Measurements from ENCODE around the gene COX7A1.

Gene COX7A1

GRCh38 chr19:36106991-36107390 lies 45.3 kb downstream of the COX7A1 start:
- TF ChIP-seq TAF1 (IDR thresholded peaks at IDR 0.05; ENCODE audit: borderline replicate concordance, insufficient read depth, low read length), result no peak
- no peak for TF ChIP-seq SIN3A (IDR thresholded peaks at IDR 0.05; ENCODE audit: borderline replicate concordance, insufficient read depth, low read length)
- TF ChIP-seq POLR2AphosphoS5 (IDR thresholded peaks at IDR 0.05; ENCODE audit: low read depth, low read length), result no peak
- TF ChIP-seq FOXP2 (optimal IDR thresholded peaks at IDR 0.05; ENCODE audit: borderline replicate concordance, extremely low read depth, extremely low read length, insufficient read depth), result no peak
- TF ChIP-seq REST (IDR thresholded peaks at IDR 0.05; ENCODE audit: insufficient read depth in 1 of 2, low read depth in 2 of 2, low read length in 2 of 2), result no peak

DNA sequence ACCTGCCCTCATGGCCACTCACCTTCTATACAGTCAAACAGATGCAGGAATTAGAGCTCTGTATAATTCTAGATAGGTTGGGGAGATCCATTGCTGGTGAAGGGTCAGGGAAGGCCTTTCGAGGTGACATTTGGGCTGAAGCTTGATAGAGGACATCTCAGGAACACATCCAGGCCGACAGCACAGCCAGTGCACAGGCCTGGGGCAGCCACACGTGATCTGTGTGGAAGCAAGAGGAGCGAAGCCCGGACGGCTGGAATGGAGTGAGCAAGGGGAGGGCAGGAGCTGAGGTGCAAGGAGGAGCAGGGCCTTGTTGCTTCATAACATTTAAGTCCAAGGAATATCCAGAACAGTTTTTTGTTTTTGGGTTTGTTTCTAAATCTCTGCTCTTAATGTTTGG lies 45.8 kb downstream of the COX7A1 start:
- TF ChIP-seq TAF1 (IDR thresholded peaks at IDR 0.05; ENCODE audit: borderline replicate concordance, insufficient read depth, low read length) (no peak), REST (IDR thresholded peaks at IDR 0.05; ENCODE audit: insufficient read depth in 1 of 2, low read depth in 2 of 2, low read length in 2 of 2) (no peak), FOXP2 (optimal IDR thresholded peaks at IDR 0.05; ENCODE audit: borderline replicate concordance, extremely low read depth, extremely low read length, insufficient read depth) (no peak), SIN3A (IDR thresholded peaks at IDR 0.05; ENCODE audit: borderline replicate concordance, insufficient read depth, low read length) (no peak), POLR2AphosphoS5 (IDR thresholded peaks at IDR 0.05; ENCODE audit: low read depth, low read length) (no peak)

DNA sequence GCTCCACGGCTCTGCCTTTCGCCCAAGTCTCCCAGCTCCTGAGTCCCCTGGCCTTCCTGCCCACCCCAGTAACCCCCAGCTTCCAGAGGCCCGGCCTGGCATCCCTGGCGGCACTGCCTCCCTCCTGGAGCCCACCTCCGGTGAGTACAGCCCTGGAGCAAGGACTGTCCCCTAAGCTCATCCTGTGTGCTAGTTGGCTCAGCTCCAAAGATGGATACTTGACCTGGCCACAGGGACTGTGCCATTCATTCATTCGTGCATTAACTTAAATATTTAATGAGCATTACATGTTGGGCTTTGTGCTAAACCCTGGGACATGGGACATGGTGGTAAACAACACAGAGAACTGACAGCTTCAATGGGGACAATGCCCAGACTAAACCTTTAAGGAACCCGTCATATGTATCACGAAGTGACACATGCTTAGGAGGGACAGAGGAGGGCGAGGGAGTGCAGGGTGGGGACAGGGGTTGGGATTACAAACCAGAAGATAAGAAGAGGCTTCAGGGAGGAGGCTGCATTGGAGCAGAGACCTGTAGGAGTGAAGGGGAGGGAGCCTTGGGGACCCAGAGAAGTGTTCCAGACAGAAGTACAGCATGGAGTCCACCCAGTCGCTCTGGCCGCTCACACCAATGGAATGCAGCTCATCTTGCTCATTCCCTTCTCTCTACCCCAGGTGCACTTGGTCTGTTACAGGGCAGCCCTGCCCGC lies 48.2 kb downstream of the COX7A1 start:
- TF ChIP-seq FOXP2 (optimal IDR thresholded peaks at IDR 0.05; ENCODE audit: borderline replicate concordance, extremely low read depth, extremely low read length, insufficient read depth) (no peak), SIN3A (IDR thresholded peaks at IDR 0.05; ENCODE audit: borderline replicate concordance, insufficient read depth, low read length) (no peak), TAF1 (IDR thresholded peaks at IDR 0.05; ENCODE audit: borderline replicate concordance, insufficient read depth, low read length) (no peak), REST (IDR thresholded peaks at IDR 0.05; ENCODE audit: insufficient read depth in 1 of 2, low read depth in 2 of 2, low read length in 2 of 2) (no peak), POLR2AphosphoS5 (IDR thresholded peaks at IDR 0.05; ENCODE audit: low read depth, low read length) (no peak)

GRCh38 chr19:36103040-36103626 lies 49.1 kb downstream of the COX7A1 start:
- TF ChIP-seq FOXP2 (optimal IDR thresholded peaks at IDR 0.05; ENCODE audit: borderline replicate concordance, extremely low read depth, extremely low read length, insufficient read depth), result no peak
- TF ChIP-seq POLR2AphosphoS5 (IDR thresholded peaks at IDR 0.05; ENCODE audit: low read depth, low read length), result no peak
- no peak for TF ChIP-seq SIN3A (IDR thresholded peaks at IDR 0.05; ENCODE audit: borderline replicate concordance, insufficient read depth, low read length)
- TF ChIP-seq REST (IDR thresholded peaks at IDR 0.05; ENCODE audit: insufficient read depth in 1 of 2, low read depth in 2 of 2, low read length in 2 of 2), result no peak
- no peak for TF ChIP-seq TAF1 (IDR thresholded peaks at IDR 0.05; ENCODE audit: borderline replicate concordance, insufficient read depth, low read length)
